HG03159 (cell line): ENCODE measurements around the gene KRTAP2-2.
"Not testable (repeated sequence)": the region's sequence is repeated elsewhere in the genome, so short reads cannot be mapped to it uniquely, and the experiment has no call there.

ENCODE experiments used
- ATAC-seq: cut with Tn5 transposase; IDR thresholded peaks from one replicate; pipeline ENCODE4 v1.9.1; 2021; ENCODE audit warnings: mild to moderate bottlenecking, moderate library complexity; ENCODE audit not compliant: unreplicated experiment

The KRTAP2-2 gene

DNA sequence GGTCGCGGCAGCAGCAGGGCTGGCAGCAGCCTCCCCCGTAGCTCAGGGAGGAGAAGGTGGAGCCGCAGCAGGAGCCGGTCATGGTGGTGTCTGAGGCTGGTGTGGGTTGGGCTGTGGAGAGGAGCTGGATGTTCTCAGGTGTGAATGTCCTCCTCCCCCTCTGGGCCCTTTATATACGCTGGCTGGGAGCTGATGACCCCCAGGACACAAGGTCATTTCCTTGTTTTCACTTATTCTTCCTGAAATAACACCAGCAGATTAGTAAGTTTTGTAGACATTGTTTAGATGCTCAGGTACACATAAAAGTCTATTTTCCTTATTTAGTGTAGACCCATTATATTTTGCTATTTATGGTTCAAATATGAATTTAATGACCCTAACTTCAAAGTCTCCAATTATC, at the start of gene KRTAP2-2:
Gene KRTAP2-2, minus strand, starts transcription at position 101 of the 400 bp plus-strand sequence. Its CDS starts 19 bp downstream, at position 82.
- ATAC-seq, result not testable (repeated sequence)

DNA sequence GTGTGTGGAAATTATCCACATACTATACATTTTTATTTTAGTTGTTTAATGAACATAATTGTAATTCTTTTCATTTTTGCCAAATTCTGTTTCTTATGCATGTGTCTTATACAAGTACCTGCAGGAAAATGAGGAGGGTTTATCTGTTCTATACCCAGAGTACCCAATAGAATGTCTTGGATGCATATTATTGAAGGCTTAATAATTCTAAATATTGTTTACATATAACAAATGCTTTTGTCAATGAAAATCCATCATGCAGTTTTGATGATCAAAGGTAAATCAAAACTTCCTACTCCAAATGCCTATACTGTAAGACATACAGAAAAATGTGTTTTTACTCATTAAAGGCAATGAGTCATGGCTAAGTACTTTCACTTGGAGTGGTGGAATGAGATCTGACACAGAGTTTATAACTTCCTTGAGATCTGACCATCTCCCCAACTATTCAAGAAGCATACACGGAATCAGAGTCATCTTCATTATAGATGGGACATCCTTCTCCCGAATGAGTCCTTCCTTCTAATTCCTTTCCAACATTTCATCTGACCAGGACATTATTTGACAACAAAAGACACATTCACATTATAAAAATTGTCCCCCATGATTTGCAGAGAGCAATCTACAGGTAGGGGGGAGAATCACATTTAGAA, 49.5 kb upstream of the KRTAP2-2 start:
- not testable (repeated sequence) for ATAC-seq

DNA sequence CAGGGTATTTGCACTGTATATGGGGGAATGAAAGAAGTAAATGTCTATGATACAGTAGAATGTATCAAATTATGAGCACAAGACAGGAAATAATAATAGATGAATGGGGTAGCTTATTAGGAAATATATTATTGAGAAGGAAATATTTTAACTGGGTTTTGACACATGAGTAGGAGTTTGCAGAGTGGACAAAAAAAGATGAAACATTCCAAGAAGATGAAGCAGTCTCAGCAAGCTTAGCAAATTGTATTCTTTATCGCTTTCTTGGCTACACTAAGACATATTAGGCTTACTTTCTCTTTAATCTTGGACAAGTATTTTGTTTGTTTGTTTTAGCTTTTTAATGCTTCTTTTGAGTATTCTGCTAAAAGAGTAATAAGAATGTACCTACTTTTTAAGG, 48.9 kb upstream of the KRTAP2-2 start:
- no peak for ATAC-seq

GRCh38 chr17:41101586-41102259, 46.7 kb upstream of the KRTAP2-2 start, which contains the start of gene KRTAP4-16:
TSS of gene KRTAP4-16 (minus strand) at chr17:41102209. CDS start at chr17:41102209, 0 bp downstream.
- no peak for ATAC-seq

- ATAC-seq, result not testable (repeated sequence)
Observed at GRCh38 chr17:41099682-41100480, 44.9 kb upstream of the KRTAP2-2 start.

DNA sequence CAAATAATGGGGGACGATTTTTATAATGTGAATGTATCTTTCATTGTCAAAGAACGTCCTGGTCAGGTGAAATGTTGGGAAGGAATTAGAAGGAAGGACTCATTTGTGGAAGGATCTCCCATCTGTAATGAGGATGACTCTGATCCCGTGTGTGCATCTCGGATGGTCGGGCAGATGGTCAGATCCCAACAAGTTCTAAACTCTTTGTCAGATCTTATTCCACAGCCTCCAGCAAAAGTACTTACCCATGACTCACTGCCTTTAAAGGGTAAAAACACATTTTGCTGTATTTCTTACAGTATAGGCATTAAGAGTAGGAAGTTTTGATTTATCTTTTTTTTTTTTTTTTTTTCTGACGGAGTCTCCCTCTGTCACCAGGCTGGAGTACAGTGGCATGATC, 43.5 kb upstream of the KRTAP2-2 start:
- ATAC-seq, result no peak

GRCh38 chr17:41098042-41098441, 43.0 kb upstream of the KRTAP2-2 start, which contains the start of gene KRTAP4-8:
TSS of gene KRTAP4-8 (minus strand) at chr17:41098142. CDS start at chr17:41098084, 58 bp downstream.
- ATAC-seq, result no peak

DNA sequence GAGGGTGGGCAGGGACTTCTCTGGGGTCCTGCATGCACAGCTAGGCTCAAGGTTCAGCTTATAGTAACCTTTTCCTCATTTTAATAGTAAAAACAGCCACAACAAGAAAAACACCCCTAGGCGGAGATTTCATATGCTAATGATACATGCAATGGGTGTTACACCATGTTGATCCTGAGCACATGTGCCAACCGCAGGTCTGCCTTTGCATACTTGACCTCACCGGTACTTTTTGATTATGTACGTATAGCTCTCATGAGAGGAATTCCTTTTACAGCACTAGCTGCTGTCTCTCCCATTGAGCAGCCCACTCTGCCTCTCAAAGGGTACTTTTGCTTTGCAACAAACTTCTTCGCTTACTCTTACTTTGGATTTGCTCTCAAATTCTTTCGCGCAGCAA, 41.0 kb upstream of the KRTAP2-2 start:
- ATAC-seq, result no peak

DNA sequence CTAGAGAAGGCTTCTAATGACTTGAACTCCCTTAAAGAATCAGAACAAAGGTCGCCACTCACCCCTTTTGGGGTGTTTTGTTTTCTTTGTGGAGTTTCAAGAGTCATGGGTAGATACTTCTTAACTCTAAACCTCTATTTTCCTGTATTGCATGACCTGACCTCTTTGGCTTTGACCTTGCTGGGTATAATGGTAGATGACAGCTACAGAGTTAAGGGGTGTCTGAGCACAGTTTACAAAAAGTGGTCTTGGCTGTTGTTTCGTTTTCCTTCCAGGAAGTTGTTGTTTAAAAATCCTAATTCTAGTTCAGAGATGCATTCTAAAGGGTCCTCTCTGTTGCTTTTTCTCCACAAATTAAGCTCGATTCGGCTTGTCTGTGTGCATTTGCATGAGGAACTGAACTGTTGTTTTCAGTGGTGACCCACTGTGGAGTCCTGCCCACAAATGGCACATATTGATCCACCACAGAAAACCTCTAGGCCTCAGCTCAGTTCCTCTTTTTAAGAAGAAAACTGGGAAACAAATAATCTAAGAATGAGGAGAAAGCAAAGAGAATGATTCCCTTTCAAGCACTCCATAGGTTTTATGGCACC, 33.8 kb upstream of the KRTAP2-2 start:
- not testable (repeated sequence) for ATAC-seq

- ATAC-seq, result not testable (repeated sequence)
Observed at GRCh38 chr17:41084100-41084856, 29.2 kb upstream of the KRTAP2-2 start, which contains the start of gene KRTAP4-7. TSS of gene KRTAP4-7 (plus strand) at chr17:41084150. CDS start at chr17:41084207, 57 bp downstream.

DNA sequence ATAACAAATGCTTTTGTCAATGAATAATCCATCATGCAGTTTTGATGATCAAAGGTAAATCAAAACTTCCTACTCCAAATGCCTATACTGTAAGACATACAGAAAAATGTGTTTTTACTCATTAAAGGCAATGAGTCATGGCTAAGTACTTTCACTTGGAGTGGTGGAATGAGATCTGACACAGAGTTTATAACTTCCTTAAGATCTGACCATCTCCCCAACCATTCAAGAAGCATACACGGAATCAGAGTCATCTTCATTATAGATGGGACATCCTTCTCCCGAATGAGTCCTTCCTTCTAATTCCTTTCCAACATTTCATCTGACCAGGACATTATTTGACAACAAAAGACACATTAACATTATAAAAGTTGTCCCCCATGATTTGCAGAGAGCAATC, 28.4 kb upstream of the KRTAP2-2 start:
- not testable (repeated sequence) for ATAC-seq

DNA sequence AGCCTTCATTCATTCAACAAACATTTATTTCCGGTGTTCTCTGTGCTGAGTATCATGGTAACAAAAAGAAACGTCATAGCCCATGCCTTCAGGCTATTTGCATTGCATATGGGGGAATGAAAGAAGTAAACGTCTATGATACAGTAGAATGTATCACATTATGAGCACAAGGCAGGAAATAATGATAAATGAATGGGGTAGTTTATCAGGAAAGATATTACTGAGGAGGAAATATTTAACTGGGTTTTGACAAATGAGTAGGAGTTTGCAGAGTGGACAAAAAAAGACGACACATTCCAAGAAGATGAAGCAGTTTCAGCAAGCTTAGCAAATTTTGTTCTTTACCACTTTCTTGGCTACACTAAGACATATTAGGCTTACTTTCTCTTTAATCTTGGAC, 27.6 kb upstream of the KRTAP2-2 start:
- ATAC-seq, result no peak

GRCh38 chr17:41076788-41077187, 21.8 kb upstream of the KRTAP2-2 start:
- no peak for ATAC-seq

- no peak for ATAC-seq
Observed at GRCh38 chr17:41073676-41074075, 18.6 kb upstream of the KRTAP2-2 start.

DNA sequence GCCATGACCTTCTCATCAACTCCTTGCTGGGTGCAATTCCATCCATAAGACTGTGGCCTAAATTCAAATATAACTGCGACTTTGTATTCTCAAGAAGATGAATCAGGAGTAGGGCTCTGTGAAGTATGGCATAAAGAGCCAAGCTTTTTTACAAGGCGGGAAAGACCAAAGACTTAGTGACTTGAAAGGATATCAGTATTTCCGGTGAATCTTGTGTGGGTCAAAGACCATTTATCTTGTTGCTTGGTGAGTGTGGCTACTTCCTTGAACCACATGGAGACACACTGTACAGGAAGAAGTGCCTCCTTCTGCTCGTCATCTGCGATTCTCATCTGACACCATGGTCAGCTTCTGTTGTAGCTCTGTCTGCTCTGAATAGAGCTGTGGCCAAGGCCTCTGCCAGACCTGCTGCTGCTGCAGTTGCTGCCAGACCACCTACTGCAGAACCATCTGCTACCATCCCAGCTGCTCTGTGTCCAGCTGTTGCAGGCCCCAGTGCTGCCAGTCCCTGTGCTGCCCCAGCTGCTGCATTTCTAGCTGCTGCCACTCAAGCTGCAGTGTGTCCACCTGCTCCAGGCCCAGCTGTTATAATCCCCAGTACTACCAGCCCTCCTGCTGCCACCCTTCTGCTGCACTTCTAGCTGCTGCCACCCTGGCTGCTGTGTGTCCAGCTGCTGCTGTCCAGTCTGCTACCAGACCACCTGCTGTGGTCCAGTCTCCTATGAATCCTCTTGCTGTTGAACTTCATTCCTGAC, 16.8 kb upstream of the KRTAP2-2 start:
- no peak for ATAC-seq

GRCh38 chr17:41069031-41069430, 14.0 kb upstream of the KRTAP2-2 start:
- ATAC-seq, result no peak

DNA sequence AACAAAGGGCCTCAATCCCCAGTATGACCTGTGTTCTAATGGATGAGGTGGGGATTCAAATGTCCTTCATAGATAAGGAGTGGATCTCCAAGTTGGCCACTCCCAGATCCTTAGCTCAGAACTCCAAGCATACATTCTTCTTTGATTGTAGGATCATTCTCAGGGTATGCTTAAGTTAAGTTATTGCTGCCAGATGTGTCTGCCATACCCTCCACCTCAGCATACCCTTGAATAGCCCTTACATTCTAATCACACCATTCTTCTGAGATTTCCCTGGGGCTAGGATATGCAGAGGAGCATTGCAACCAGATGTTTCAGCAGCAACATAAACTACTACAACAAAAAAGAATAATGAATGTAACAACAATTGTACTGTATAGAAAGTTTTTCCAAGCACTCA, 12.3 kb upstream of the KRTAP2-2 start:
- no peak for ATAC-seq

GRCh38 chr17:41065829-41066624, 11.0 kb upstream of the KRTAP2-2 start, which contains the start of gene KRTAP2-4:
TSS of gene KRTAP2-4 (minus strand) at chr17:41065879. CDS start at chr17:41065845, 34 bp downstream.
- ATAC-seq, result no peak
